Adrenal gland (tissue), 5 donors: ENCODE measurements around the gene SPATA2L.

Experiments
- CTCF ChIP-seq, 6 experiments: fragments of 450-650 bp in 4 of 6; fragments of 200-600 bp in 2 of 6; sonication (generic) in 1 of 6; IDR thresholded peaks; 1 replicate in 5 of 6; 2 replicates in 1 of 6; pipeline versions ENCODE4 v1.5.1 to v1.8.0; 2016 to 2021; ENCODE audit warnings: antibody characterized with exemption in 6 of 6, mild to moderate bottlenecking in 2 of 6, moderate library complexity in 1 of 6
- POLR2A ChIP-seq, 2 donors: fragments of 450-650 bp; IDR thresholded peaks; one replicate each; pipeline ENCODE4 v1.6.1; 2017; ENCODE audit warnings: antibody characterized with exemption in 2 of 2, mild to moderate bottlenecking in 2 of 2, moderate library complexity in 1 of 2
- donor health status: DM: no; HTN: no; CAD: no.

- TF ChIP-seq POLR2A (IDR thresholded peaks at IDR 0.05) (no peak), CTCF (IDR thresholded peaks at IDR 0.05) (no peak)
These were observed 12.4 kb downstream of the SPATA2L start for GRCh38 chr16:89689142-89689541.
